HepG2 (cell line): ENCODE measurements around the gene ULK4. TPM values are rescaled to one million over a fixed set of nuclear protein-coding genes. Genes with fewer than 3 reads are reported as not detected.

Source experiments
- ADNP ChIP-seq: sonication (generic); formaldehyde crosslinking; IDR thresholded peaks from 2 replicates; pipeline ENCODE4 v1.4.0; 2020; ENCODE audit warnings: missing genetic modification reagents
- CCDC6 ChIP-seq: sonication (generic); formaldehyde crosslinking; IDR thresholded peaks from 2 replicates; pipeline ENCODE4 v1.8.1; 2022; ENCODE audit warnings: mild to moderate bottlenecking, missing genetic modification reagents, moderate library complexity
- ELK4 ChIP-seq: sonication (generic); formaldehyde crosslinking; IDR thresholded peaks from 2 replicates; pipeline ENCODE4 v1.9.0; 2021; ENCODE audit warnings: missing genetic modification reagents, borderline replicate concordance
- MAF1 ChIP-seq: sonication (generic); formaldehyde crosslinking; IDR thresholded peaks from 2 replicates; pipeline ENCODE4 v1.5.0; 2020; ENCODE audit warnings: missing genetic modification reagents, borderline replicate concordance
- MYPOP ChIP-seq: sonication (generic); formaldehyde crosslinking; IDR thresholded peaks from 2 replicates; pipeline ENCODE4 v1.8.1; 2023; ENCODE audit warnings: mild to moderate bottlenecking, moderate library complexity, missing genetic modification reagents
- RFXANK ChIP-seq: IDR thresholded peaks from 2 replicates; pipeline ENCODE4 v1.6.1; 2016
- SALL1 ChIP-seq: sonication (generic); formaldehyde crosslinking; IDR thresholded peaks from 2 replicates; pipeline ENCODE4 v1.8.0; 2022; ENCODE audit warnings: mild to moderate bottlenecking, missing genetic modification reagents
- SOX13 ChIP-seq, 3 experiments: fragments of 450-650 bp in 1 of 3; sonication (generic) in 1 of 3; formaldehyde crosslinking in 1 of 3; IDR thresholded peaks in 2 of 3; conservative IDR thresholded peaks in 1 of 3; 2 replicates each; pipeline versions ENCODE4 v1.5.0 to v1.6.1; 2016 to 2020; ENCODE audit warnings: antibody characterized with exemption in 1 of 3, mild to moderate bottlenecking in 1 of 3, missing compliant biosample characterization in 1 of 3, missing genetic modification reagents in 1 of 3, moderate library complexity in 1 of 3
- SRSF1 ChIP-seq: fragments of 200-400 bp; formaldehyde crosslinking; optimal IDR thresholded peaks from 2 replicates; pipeline ENCODE3; 2017; ENCODE audit warnings: mild to moderate bottlenecking, low read depth, low read length, moderate library complexity
- ZFP82 ChIP-seq: sonication (generic); formaldehyde crosslinking; IDR thresholded peaks from 2 replicates; pipeline ENCODE4 v1.5.1; 2020; ENCODE audit warnings: mild to moderate bottlenecking, missing genetic modification reagents, borderline replicate concordance
- ZNF121 ChIP-seq: sonication (generic); formaldehyde crosslinking; IDR thresholded peaks from 2 replicates; pipeline ENCODE4 v1.5.0; 2020; ENCODE audit warnings: mild to moderate bottlenecking, missing genetic modification reagents
- ZNF282 ChIP-seq: fragments of 450-650 bp; IDR thresholded peaks from 2 replicates; pipeline ENCODE4 v1.6.1; 2018; ENCODE audit not compliant: partially characterized antibody
- ZNF34 ChIP-seq: sonication (generic); formaldehyde crosslinking; IDR thresholded peaks from 2 replicates; pipeline ENCODE4 v1.4.0; 2020; ENCODE audit warnings: mild to moderate bottlenecking, missing genetic modification reagents, borderline replicate concordance
- ZNF362 ChIP-seq: sonication (generic); formaldehyde crosslinking; IDR thresholded peaks from 2 replicates; pipeline ENCODE4 v1.4.0; 2020; ENCODE audit warnings: missing genetic modification reagents, mild to moderate bottlenecking, borderline replicate concordance
- ZNF383 ChIP-seq: sonication (generic); formaldehyde crosslinking; IDR thresholded peaks from 2 replicates; pipeline ENCODE4 v1.4.0; 2020; ENCODE audit warnings: missing genetic modification reagents, mild to moderate bottlenecking, borderline replicate concordance
- ZNF605 ChIP-seq: sonication (generic); formaldehyde crosslinking; IDR thresholded peaks from 2 replicates; pipeline ENCODE4 v1.8.0; 2022; ENCODE audit warnings: mild to moderate bottlenecking, missing genetic modification reagents
- ZNF83 ChIP-seq: sonication (generic); formaldehyde crosslinking; IDR thresholded peaks from 2 replicates; pipeline ENCODE4 v1.4.0; 2020; ENCODE audit warnings: missing genetic modification reagents, mild to moderate bottlenecking, borderline replicate concordance
- ZSCAN29 ChIP-seq: sonication (generic); formaldehyde crosslinking; conservative IDR thresholded peaks from 2 replicates; pipeline ENCODE4 v1.4.0; 2020; ENCODE audit warnings: mild to moderate bottlenecking, missing genetic modification reagents
- polyA plus RNA-seq, 8 experiments: library from polyadenylated mRNA; depleted of rRNA in 3 of 8; stranded (reverse) in 7 of 8; unstranded in 1 of 8; fragments of >200 nt; fragmentation: Illumina TruSeq in 4 of 8; extraction: Trizol in 4 of 8; gene quantifications; 2 replicates each; pipeline versions ENCODE4 v1.2.1 to v1.2.3, GENCODE V29; 2011 to 2016; ENCODE audit warnings: low read depth in 4 of 8, missing spikeins in 1 of 8, mixed read lengths in 1 of 8; ENCODE audit not compliant: insufficient read depth in 1 of 8
- total RNA-seq, 5 experiments: library from RNA; depleted of rRNA; stranded (reverse); fragments of >200 nt; fragmentation: Illumina TruSeq; extraction: Trizol; gene quantifications; 2 replicates each; pipeline ENCODE4 v1.2.3, GENCODE V29; 2016; ENCODE audit warnings: low read depth in 1 of 5
- TF ChIP-seq, protein P1 (sequence below): sonication (generic); IDR thresholded peaks from 2 replicates; pipeline ENCODE4 v1.6.1; 2016; ENCODE audit warnings: low read depth, borderline replicate concordance
- TF ChIP-seq, protein P2 (sequence below): sonication (generic); formaldehyde crosslinking; IDR thresholded peaks from 2 replicates; pipeline ENCODE4 v1.4.0; 2020; ENCODE audit warnings: mild to moderate bottlenecking, missing genetic modification reagents

Gene ULK4
- total and polyA plus RNA-seq, 2 of the 13 experiments (the other 11 are each of a cell fraction or from before 2014, with no cell fraction given): 6.7 to 11.8 TPM

- TF ChIP-seq ZNF121 (CRISPR knock-in tag): peak; percentile 37; the same call in 1 of the 2 replicates
- TF ChIP-seq, protein P1, sequence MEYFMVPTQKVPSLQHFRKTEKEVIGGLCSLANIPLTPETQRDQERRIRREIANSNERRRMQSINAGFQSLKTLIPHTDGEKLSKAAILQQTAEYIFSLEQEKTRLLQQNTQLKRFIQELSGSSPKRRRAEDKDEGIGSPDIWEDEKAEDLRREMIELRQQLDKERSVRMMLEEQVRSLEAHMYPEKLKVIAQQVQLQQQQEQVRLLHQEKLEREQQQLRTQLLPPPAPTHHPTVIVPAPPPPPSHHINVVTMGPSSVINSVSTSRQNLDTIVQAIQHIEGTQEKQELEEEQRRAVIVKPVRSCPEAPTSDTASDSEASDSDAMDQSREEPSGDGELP: peak; percentile 41; the same call in 1 of the 2 replicates
- no peak for TF ChIP-seq RFXANK (CRISPR knock-in tag)
- TF ChIP-seq ZNF34 (CRISPR knock-in tag): no peak
- TF ChIP-seq MAF1 (CRISPR knock-in tag): no peak; the same call in 1 of the 2 replicates
- no peak for TF ChIP-seq ELK4
- TF ChIP-seq ZNF383 (CRISPR knock-in tag): no peak
- peak; percentile 75 for TF ChIP-seq SALL1 (CRISPR knock-in tag)
- TF ChIP-seq, protein P2, sequence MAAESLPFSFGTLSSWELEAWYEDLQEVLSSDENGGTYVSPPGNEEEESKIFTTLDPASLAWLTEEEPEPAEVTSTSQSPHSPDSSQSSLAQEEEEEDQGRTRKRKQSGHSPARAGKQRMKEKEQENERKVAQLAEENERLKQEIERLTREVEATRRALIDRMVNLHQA (CRISPR knock-in tag): no peak
- no peak for TF ChIP-seq ZNF282
- no peak for TF ChIP-seq CCDC6
- TF ChIP-seq MYPOP (CRISPR knock-in tag): peak; percentile 42; the same call in 1 of the 2 replicates
- TF ChIP-seq ZFP82 (CRISPR knock-in tag): no peak
- TF ChIP-seq ZSCAN29 (CRISPR knock-in tag): peak; percentile 84; the same call in 1 of the 2 replicates
- 0 out of 2 replicates have a peak, but pooled peaks have one; percentile 36 for TF ChIP-seq SOX13 (IDR thresholded peaks at IDR 0.05)
- TF ChIP-seq SOX13 (CRISPR knock-in tag; conservative IDR thresholded peaks at IDR 0.05 in 1 of 2, IDR thresholded peaks at IDR 0.05 in 1 of 2): peak in 1 of 2 experiments; percentile 94; a peak in 2 of 4 replicates
- TF ChIP-seq ADNP (CRISPR knock-in tag): no peak
- TF ChIP-seq ZNF83 (CRISPR knock-in tag): no peak
- no peak for TF ChIP-seq ZNF362 (CRISPR knock-in tag)
- no peak for TF ChIP-seq ZNF605
- TF ChIP-seq SRSF1: peak; percentile 66
These were observed 714.6 kb downstream of the ULK4 start (continued) for GRCh38 chr3:41247055-41248004.
